ENCODE data around the gene CA5B. TPM values are rescaled to one million over a fixed set of nuclear protein-coding genes. Genes with fewer than 3 reads are reported as not detected.

The CA5B gene
- total and polyA plus RNA-seq, 2 of the 8 experiments (the other 6 are each of a cell fraction or from before 2014, with no cell fraction given), result 3.3 to 8.6 TPM

DNA sequence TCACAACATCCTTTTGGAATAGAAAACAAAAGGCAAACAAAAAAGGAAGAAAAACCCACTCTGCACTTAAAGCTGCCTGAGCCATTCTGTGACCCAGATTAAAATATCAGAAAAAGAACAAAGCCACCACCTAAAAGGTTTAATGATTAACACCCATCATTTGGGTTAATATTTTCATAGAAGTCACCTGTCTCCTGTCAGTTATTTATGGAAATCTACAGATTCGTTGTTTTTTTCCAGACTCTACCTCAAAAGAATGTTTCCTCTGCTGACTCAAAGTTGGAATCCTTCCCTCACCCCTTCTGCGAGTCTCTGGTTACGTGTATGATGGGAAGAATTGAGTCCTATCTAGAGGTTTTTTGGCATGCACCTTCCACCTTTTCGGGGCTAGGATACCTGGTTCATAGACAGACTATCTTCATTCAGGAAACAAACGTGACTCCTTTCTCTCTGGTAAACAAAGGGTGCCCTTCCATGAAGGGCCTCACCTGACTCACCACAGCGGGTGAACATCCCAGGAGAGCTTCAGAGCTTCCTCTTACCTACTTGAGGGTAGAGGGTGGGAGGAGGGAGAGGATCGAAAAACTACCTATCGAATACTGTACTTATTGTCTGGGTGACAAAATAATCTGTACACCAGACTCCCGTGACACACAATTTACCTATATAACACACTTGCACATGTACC is 19.6 kb upstream of the CA5B start (continued):
- TF ChIP-seq SAP30 (IDR thresholded peaks at IDR 0.05; ENCODE audit: insufficient read depth, insufficient replicate concordance, low read length) (no peak), ZNF274 (IDR thresholded peaks at IDR 0.05; ENCODE audit: borderline replicate concordance, extremely low read depth, low read length) (no peak), CEBPB (IDR thresholded peaks at IDR 0.05; ENCODE audit: low read depth, low read length) (no peak)
